ENCODE data around the gene COX6B2.
A peak's percentile ranks its signal among the peaks of the same experiment; 100 is the strongest.
"Not testable (repeated sequence)": the region's sequence is repeated elsewhere in the genome, so short reads cannot be mapped to it uniquely, and the experiment has no call there.

Gene COX6B2

GRCh38 chr19:55341595-55342531 is 12.7 kb downstream of the COX6B2 start:
- DNase-seq = no peak

DNA sequence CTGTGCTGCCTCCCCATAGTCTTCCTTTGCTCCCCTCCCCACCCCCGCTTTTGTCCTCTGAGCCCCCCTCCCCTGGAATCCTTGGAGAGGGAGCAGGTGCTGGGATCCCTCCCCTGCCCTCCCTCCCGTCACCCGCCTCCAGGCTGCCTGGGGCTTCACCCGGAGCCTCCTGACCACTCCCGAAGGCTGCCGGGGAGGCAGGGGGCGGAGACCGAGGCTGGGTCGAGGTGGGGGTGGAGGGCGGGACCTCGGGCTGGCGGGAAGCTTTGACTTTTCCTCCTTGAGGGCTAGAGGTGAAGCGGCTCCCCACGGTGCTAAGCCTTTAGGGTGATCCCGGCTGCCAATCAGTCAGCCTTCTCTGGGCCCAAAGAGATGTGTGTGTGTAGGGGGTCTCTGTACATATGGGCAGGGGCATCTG is 13.3 kb downstream of the COX6B2 start:
- DNase-seq = peak; percentile 19

DNA sequence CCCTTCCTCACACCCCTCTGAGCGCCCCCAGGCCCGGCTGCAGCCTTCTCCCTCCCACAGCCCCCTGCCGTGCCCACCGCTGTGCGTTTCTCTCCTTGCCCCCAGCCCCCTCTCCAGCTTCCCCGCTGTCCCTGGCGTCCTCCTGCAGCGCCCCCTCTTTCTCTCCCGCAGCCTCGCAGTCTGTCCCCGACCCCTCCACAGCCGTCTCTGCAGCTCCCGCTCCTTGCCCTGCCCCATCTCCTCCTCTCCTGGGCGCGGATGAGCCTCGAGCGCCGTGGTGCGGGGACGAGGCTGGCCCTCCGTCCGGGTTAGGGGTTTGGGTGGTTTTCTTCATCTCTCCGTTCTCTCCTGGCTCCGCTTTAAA is 13.8 kb downstream of the COX6B2 start:
- DNase-seq = no peak

DNA sequence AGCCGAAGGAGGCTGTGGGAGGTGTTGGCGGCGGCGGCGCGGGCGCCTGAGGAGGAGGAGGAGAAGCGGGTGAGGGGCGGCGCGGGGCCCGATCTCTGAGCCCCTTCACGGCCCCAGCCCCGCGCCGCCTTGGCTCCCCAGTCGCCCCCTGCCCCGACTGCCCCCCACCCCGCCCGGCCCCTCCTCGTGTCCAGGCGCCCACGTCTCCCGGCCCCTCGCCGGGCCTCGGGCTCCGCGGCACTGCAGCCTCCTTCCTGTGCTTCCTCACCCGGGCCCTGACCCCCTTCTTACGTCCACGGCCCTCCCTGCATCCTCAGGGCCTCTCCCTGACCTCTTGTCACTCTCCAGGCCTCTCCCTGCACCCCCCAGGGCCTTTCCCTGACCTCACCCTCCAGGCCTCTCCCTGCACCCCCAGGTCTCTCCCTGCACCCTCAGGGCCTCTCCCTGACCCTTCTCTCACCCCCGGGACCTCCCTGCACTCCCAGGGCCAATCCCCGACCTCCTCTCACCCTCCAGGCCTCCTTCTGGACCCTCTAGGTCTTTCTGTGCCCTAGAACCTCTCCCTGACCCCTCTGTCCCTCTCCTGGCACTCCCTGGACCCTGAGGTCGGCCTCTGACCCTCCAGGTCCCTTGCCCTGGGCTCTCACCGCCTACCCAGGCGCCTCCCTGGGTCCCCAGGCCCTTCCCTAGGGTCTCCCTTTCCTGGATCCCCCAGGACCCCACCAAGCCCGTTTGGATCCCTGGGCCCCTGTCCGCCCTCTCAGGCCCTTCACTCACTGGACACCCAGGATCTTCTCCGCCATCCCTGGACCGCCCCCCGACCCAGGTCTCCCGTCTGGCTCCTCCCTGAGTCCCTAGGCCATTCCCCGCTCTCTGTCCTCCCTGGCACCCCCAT is 14.4 kb downstream of the COX6B2 start:
- no peak for DNase-seq

DNA sequence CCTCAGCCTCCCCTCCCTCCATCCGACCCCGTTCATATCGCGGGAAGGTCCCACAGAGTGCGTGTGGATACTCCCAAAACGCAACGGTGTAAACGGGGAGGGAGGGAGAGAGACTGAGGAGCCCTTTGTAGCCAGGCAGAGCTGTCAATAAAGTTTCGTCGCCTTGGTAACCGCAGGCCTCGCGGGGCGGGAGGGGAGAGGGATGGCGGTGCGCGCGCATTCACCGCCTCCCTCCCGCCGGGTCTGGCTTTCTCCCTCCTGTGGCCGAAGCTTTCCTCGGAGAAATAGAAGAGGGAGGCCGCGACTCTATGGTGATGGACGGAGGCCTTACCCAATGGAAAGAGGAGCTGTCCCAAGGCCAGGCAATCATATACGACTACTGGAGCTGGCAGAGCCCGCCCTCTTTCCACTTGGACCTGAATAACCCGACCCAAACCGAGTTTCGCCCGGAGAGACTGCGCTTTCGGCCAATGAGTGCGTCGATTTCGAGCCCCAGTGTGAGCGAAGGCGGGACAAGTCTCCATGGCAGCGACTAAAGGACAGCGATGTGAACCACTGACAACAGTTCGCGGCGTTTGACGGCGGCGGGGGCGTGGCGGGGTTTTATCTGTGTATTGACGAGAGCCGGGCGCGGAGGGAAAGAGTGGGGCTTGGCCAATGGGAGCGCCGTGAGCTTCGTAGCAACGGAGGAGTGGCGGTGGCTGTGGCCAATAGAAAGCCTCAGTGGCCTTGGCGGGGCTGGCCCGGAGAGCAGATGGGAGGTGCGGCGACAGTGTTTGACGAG is 15.2 kb downstream of the COX6B2 start, which contains the start of gene KMT5C:
TSS of gene KMT5C (plus strand) at position 772 of the 784 bp plus-strand sequence. CDS start 2,061 bp downstream, outside the sequence.
- DNase-seq = peak; percentile 100

GRCh38 chr19:55336101-55336500 is 18.4 kb downstream of the COX6B2 start:
- no peak for DNase-seq

GRCh38 chr19:55333870-55334269 is 20.6 kb downstream of the COX6B2 start:
- DNase-seq = no peak

GRCh38 chr19:55329791-55330190 is 24.7 kb downstream of the COX6B2 start:
- DNase-seq = not testable (repeated sequence)

DNA sequence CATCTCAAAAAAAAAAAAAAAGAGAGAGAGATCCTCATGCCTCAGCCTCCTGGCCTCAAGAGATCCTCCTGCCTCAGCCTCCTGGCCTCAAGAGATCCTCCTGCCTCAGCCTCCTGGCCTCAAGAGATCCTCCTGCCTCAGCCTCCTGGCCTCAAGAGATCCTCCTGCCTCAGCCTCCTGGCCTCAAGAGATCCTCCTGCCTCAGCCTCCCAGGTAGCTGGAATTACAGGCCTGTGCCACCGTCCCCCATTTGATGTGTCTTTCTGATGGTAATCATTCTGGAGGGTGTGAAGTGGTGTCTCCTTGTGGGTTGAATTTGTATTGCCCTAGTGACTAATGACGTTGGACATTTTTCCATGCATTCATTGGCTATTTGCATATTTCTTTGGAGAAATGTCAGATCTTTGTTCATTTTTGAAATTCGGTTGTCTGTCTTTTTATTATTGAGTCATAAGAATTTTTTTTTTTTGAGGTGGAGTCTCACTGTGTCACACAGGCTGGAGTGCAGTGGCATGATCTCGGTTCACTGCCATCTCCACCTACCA is 25.7 kb downstream of the COX6B2 start:
- not testable (repeated sequence) for DNase-seq

DNA sequence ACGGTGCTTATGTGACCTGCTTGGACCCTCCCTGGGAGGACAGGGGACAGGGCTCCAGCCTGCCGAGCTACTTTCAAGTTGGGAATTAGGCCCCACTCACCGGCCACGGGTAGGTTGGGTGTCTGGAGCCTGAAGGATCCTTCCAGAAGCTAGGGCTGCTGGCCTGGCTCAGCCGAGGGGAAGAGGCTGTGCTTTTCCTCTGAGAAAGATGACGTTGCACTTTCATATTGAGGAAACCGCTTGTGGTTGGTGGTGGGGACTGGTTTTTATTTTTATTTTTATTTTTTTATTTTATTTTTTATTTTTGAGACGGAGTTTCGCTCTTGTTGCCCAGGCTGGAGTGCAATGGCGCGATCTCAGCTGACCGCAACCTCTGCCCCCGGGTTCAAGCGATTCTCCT is 29.3 kb downstream of the COX6B2 start, which contains the start of gene TMEM150B:
TSS of gene TMEM150B (minus strand) at position 170 of the 400 bp plus-strand sequence. CDS start 4,305 bp downstream, outside the sequence.
- no peak for DNase-seq

DNA sequence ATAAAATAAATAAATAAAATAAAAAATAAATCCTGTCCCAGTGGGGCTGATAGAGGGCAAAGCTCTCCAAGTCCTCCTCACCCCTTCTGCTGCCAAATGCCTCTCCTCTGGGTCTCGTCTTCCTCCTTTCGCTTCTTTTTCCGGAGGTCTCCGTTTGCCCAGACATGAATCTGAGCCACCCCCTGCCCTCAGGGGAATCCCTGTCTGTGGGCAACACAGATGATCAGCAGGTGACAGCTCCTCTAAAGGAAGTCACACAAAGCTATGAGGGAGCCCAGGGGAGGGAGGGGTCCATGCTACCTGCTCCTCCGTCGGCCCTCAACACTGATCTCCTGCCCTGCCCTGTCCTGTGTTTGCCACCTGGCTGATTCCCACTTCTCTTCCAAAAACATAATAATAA is 29.9 kb downstream of the COX6B2 start:
- no peak for DNase-seq

DNA sequence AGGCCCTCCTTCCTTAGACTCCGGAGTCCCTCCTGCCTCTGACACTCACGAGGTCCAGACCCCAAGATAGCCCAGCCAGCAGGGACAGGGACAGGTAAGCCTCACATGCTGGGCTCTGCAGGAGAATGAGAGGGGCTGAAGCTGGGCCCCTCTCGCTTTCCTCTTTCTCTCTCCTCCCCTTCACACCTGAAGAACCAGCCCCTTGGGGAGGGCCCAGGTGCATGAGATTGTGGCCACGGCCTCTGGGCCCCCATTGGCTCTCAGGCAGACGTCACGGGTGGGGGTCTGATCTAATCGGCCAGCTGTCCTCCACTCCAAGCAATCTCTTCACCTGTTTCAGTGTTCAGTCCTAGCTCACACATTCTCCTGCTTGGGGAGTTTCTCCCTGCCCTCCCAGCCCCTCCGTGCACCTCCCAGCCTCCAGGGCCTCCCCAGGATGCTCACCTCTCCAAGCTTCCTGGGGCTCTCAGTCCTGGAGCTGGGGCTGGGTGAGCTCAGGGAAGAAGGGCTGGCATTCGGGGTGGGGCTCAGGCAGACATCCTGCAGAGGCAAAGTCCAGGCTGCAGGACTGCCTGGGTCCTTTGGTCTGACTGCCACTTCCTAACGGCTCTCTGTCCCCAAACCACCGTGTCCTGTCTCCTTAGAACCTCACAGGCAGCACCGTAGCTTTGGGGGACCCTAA is 32.2 kb downstream of the COX6B2 start:
- DNase-seq = no peak

- DNase-seq = no peak
These were observed 32.9 kb downstream of the COX6B2 start for GRCh38 chr19:55321466-55322137.

DNA sequence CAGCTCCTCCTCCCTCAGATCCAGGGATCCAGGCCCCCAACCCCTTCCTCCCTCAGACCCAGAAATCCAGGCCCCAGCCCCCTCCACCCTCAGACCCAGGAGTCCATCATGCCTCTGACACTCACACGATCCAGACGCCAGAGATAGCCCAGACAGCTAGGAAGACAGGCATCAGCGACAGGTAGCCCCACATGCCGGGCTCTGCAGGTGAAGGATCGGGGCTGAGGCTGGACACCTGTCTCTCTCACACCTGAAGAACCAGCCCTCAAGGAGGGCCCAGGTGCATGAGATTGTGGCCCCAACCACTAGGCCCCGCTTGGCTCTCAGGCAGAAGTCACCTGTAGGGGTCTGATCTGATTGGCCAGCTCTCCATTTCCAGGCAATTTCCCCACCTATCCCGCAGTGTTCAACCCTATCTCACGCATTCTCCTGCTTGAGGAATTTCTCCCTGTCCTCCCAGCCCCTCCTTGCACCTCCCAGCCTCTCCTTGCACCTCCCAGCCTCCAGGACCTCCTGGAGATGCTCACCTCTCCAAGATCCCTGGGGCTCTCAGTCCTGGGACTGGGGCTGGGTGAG is 33.6 kb downstream of the COX6B2 start:
- DNase-seq = no peak

DNA sequence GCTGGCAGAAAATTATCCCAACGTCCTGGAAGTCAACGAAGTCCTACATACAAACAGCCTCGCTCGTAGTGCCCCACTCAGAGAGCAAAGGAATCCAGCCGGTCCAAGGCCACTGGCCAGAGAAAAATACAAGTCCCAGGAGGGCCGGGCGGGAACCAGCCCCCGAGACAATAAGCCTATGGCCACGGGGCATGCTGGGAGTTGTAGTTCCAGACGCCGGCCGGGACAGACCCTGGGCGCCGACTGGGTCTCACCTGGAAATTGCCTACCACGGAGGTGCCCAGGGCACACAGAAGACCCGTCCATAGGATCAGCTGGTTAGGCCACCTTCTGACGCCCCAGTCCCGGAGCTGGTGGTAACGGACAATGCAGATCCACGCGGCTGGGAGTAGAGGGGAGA is 34.7 kb downstream of the COX6B2 start:
- no peak for DNase-seq

- no peak for DNase-seq
These were observed 37.9 kb downstream of the COX6B2 start for GRCh38 chr19:55316646-55317045.

- DNase-seq = no peak
These were observed 38.5 kb downstream of the COX6B2 start for GRCh38 chr19:55315956-55316525.

- DNase-seq = no peak
These were observed 40.1 kb downstream of the COX6B2 start for GRCh38 chr19:55314396-55314795.

- no peak for DNase-seq
These were observed 41.7 kb downstream of the COX6B2 start for GRCh38 chr19:55312621-55313512.
